HTR-8/SVneo (cell line): ENCODE data around the gene PHLDB1.
A peak's percentile ranks its signal among the peaks of the same experiment; 100 is the strongest.
"Not testable (repeated sequence)": the region's sequence is repeated elsewhere in the genome, so short reads cannot be mapped to it uniquely, and the experiment has no call there.

ENCODE experiments used
- DNase-seq: peaks from one replicate; pipeline ENCODE4 v3.0.0; 2011; ENCODE audit warnings: low spot score, mixed read lengths; ENCODE audit not compliant: insufficient read length
- FAIRE-seq: peaks from 2 replicates; lab custom pipeline; 2011; peaks lifted over from hg19 to GRCh38; lab: Jason Lieb, UNC

Gene PHLDB1

DNA sequence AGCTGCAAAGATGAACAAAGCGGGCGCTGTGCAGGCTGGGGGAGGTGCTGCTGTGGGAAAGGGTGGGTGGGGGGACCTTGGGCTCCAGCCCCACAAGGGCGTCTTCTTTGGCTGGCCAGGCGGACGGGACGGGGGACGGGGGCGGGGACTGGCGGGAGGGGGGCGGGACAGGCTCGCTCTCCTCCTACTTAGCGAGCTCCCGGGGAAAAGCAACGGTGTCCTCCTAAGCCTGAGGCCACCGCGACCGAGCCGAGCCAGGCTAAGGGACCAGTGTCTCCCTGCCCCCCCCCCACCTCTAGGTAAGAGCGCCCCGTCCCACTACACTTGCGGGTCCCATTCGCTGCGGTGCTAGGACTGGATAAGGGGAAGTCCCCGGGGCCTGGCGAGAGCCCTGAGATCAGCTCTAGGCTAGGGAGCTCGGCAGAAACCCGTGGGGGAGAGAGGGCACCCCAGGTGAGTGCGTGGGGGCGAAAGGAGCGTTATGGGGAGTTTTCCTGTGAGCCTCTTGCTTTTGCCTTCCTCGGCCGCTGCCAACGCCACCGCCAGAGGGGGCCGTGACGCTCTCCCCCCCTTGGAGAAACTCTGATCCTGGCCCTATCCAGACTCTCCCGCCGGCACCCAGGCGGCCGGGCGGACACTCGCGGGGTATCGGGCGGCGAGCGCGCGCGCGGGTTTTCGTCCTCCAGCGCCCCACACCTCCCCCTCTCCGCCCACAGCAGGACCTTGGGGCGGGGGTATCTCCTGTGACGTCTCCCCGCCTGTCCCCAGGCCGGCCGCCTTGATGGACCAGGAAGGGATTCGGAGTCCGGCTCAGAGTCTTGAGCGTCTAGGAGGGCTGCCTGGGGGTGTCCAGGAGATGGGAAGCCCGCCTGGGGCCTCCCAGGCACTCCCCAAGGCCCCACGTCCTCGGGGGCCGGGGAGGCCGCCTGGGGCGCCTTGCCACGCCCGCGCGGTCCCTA lies at the start of gene PHLDB1:
Gene PHLDB1, plus strand, starts transcription at position 215 of the 959 bp plus-strand sequence. CDS start 6,222 bp downstream, outside the sequence.
- DNase-seq, result peak; percentile 74
- peak; percentile 28 for FAIRE-seq

- no peak for DNase-seq
- FAIRE-seq, result no peak
Observed at GRCh38 chr11:118560806-118561205, 46.6 kb upstream of the PHLDB1 start.

GRCh38 chr11:118565051-118565450 lies 42.4 kb upstream of the PHLDB1 start:
- DNase-seq (no peak), FAIRE-seq (no peak)

DNA sequence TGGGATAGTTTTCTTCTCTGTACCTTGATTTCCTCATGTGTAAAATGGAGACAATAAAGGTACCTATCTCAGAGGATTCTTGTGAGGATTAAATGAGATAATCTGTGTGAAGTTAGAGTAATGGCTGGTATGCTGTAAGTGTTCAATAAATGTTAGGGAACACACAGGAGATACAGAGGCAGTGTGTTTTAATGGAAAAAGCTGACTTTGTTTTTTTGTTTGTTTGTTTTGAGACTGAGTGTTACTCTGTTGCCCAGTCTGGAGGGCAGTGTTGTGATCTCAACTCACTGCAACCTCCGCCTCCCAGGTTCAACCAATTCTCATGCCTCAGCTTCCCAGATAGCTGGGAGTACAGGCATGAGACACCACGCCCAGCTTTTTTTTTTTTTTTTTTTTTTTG lies 37.7 kb upstream of the PHLDB1 start:
- DNase-seq (no peak), FAIRE-seq (no peak)

- no peak for DNase-seq
- no peak for FAIRE-seq
Observed at GRCh38 chr11:118570787-118571186, 36.6 kb upstream of the PHLDB1 start.

- DNase-seq, FAIRE-seq: not testable (repeated sequence)
Observed at GRCh38 chr11:118571701-118572060, 35.7 kb upstream of the PHLDB1 start.

DNA sequence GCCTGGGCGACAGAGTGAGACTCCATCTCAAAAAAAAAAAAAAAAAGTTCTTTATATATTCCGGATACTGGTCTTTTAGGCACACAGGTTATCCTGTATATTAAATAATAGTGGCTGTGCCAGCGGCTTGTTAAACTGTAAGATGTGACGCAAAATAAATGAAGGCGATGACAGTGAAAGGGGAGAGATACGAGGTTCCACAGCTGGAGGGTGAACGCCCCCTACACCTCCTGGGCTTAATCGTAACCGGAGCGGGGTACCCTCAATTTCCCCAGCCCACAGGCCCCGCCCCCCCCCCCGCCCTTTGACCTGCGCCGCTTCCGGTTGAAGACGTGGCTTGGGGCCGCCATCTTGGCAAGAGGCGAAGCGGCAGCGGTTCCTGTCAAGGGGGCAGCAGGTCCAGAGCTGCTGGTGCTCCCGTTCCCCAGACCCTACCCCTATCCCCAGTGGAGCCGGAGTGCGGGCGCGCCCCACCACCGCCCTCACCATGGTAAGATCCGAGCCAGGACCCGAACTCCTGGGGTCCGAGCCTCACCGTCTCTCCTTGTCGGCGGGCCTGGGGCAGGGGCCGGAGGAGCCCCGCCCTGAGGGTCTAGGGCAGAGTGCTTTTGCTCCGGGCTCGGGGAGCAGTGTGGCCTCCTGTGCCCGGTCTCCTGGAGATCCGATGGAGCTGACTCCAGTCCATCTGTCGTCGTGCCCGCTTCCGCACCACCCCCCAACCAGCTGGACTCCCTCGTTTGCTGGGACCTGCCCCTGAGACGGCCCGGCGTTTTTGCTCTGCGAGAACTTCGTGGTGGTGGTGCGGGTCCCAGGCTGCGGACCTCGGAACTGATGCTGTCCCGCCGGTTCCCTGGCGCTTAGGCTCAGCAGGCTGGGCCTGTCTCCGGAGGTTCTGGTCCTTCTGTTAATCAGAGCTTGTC lies 35.1 kb upstream of the PHLDB1 start, which contains the start of gene ARCN1:
Gene ARCN1, plus strand, starts transcription at position 349 of the 920 bp plus-strand sequence. Its CDS starts 139 bp downstream, at position 488.
- DNase-seq (peak; percentile 82), FAIRE-seq (no peak)

DNA sequence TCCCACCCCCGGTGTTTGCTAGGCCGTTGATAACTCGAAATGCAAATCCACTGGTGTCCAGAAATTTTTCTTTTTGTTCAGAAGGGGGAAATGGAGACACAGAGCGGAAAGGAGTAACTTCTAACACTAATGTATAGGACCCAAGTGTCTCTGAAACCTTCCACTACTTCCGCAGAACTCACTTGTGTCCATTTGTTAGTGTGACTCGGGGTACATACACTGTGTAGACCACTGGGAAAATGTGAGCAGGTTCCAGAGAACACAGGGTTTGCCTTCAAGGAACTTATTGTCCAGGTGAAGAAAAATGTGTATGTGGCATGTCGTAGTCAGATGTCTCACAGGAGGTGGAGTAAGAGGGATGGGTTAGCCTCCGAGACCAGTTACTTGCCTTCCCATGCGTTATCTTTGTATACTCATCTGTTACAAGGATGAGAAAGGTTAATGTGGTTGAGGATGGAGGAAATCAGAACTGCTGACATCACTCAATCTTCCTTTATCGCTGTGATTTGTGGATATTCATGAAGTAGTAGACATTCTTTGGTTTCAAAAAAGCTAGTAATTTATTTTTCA lies 34.3 kb upstream of the PHLDB1 start:
- DNase-seq (no peak), FAIRE-seq (peak; percentile 65)

DNA sequence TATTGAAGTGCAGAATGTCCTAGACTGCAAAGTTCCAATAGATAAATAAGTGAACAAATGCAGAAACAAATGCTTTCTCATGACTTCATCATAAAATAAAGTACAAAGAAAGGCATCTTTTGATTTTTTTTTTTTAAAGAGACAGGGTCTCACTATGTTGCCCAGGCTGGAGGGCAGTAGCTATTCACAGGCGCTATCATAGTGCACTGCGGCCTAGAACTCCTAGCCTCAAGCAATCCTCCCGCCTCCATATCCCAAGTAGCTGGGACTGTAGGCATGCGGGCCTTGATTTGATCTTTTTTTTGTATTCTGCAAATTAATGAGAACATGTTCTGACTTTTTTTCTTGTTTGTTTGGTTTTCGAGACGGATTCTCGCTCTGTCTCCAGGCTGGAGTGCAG lies 32.8 kb upstream of the PHLDB1 start:
- FAIRE-seq, result no peak
- DNase-seq, result no peak

GRCh38 chr11:118577995-118578394 lies 29.4 kb upstream of the PHLDB1 start:
- not testable (repeated sequence) for FAIRE-seq, DNase-seq

DNA sequence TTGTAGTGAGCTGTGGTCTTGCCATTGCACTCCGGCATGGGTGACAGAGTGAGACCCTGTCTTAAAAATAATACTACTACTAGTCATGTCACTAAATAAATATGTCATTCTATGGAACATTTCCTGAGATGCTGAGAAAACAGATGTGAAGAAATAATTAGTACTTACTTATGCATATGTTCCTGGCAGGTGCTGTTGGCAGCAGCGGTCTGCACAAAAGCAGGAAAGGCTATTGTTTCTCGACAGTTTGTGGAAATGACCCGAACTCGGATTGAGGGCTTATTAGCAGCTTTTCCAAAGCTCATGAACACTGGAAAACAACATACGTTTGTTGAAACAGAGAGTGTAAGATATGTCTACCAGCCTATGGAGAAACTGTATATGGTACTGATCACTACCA lies 26.4 kb upstream of the PHLDB1 start:
- FAIRE-seq (no peak), DNase-seq (no peak)

GRCh38 chr11:118587952-118588351 lies 19.5 kb upstream of the PHLDB1 start:
- DNase-seq (no peak), FAIRE-seq (no peak)

DNA sequence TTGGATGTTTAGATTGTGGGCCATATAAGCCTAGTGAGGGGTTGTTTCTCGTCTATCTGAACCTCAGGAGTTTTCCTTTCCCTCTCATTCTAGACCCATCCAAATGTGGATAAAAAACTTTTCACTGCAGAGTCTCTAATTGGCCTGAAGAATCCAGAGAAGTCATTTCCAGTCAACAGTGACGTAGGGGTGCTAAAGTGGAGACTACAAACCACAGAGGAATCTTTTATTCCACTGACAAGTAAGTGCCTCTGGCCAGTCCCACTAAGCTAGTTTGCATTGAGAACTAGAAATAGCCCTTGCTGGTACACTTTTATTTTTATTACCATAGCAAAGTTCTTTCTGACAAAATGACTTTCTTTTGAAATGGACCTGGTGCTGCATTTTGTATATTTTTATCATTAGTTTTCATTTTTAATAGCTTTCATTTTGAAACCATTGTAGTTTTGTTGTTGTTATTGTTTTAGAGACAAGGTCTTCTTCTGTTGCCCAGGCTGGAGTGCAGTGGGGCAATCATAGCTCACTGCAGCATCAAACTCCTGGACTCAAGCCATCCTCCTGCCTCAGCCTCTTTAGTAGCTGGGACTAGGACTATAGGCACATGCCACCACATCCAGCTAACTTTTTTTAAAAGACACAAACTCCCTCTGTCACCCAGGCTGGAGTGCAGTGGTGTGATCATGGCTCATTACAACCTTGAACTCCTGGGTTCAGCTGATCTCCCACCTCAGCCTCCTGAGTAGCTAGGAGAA lies 14.6 kb upstream of the PHLDB1 start:
- no peak for FAIRE-seq
- DNase-seq, result no peak

GRCh38 chr11:118594984-118595383 lies 12.4 kb upstream of the PHLDB1 start:
- not testable (repeated sequence) for FAIRE-seq, DNase-seq

- no peak for DNase-seq
- FAIRE-seq, result no peak
Observed at GRCh38 chr11:118596224-118597146, 10.9 kb upstream of the PHLDB1 start.

- DNase-seq (no peak), FAIRE-seq (no peak)
Observed at GRCh38 chr11:118597556-118597955, 9.9 kb upstream of the PHLDB1 start.

DNA sequence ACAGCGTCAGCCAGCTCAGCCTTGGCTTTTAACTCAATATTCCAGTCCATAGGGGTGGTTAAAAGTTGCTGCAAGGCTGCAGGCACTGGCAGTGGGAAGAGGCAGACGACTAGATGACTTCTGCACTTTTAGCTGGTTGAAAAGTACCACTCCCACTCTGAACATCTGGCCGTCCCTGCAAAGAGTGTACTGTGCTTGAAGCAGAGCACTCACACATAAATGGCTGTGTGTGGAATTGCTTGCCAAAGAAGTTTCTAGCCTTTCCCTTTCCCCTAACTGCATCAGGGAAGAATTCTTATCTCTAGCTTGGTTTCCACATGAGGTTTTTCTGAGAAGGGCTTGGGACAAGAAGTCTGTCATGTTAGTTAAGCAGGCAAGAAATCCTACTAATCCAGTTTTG lies 5.1 kb upstream of the PHLDB1 start:
- no peak for FAIRE-seq
- no peak for DNase-seq

GRCh38 chr11:118603709-118604108 lies 3.7 kb upstream of the PHLDB1 start:
- not testable (repeated sequence) for FAIRE-seq, DNase-seq

- no peak for FAIRE-seq
- no peak for DNase-seq
Observed at GRCh38 chr11:118604566-118604965, 2.8 kb upstream of the PHLDB1 start.
